ENCODE data around the gene MACROD2. TPM values are rescaled to one million over a fixed set of nuclear protein-coding genes. Genes with fewer than 3 reads are reported as not detected.

The MACROD2 gene
- total RNA-seq, 1 donor from 2014 or later = 0.40 TPM

- no peak for DNase-seq (ENCODE audit: low read depth in 2 of 2)
These were observed 2032.4 kb downstream of the MACROD2 start for GRCh38 chr20:16027686-16028085.

- no peak for DNase-seq (ENCODE audit: low read depth in 2 of 2)
These were observed 2033.6 kb downstream of the MACROD2 start for GRCh38 chr20:16028923-16029322.

GRCh38 chr20:16030253-16030652, 2034.9 kb downstream of the MACROD2 start:
- DNase-seq (ENCODE audit: low read depth in 2 of 2) = no peak

- no peak for DNase-seq (ENCODE audit: low read depth in 2 of 2)
These were observed 2040.3 kb downstream of the MACROD2 start for GRCh38 chr20:16035576-16035975.

GRCh38 chr20:16036331-16036730, 2041.0 kb downstream of the MACROD2 start:
- no peak for DNase-seq (ENCODE audit: low read depth in 2 of 2)

GRCh38 chr20:16040742-16041141, 2045.4 kb downstream of the MACROD2 start:
- no peak for DNase-seq (ENCODE audit: low read depth in 2 of 2)

GRCh38 chr20:16042731-16043130, 2047.4 kb downstream of the MACROD2 start:
- no peak for DNase-seq (ENCODE audit: low read depth in 2 of 2)

GRCh38 chr20:16043931-16044330, 2048.6 kb downstream of the MACROD2 start:
- no peak for DNase-seq (ENCODE audit: low read depth in 2 of 2)

GRCh38 chr20:16048876-16049275, 2053.6 kb downstream of the MACROD2 start:
- DNase-seq (ENCODE audit: low read depth in 2 of 2) = no peak

- DNase-seq (ENCODE audit: low read depth in 2 of 2) = no peak
These were observed 2054.3 kb downstream of the MACROD2 start for GRCh38 chr20:16049529-16050093.

- no peak for DNase-seq (ENCODE audit: low read depth in 2 of 2)
These were observed 2055.1 kb downstream of the MACROD2 start for GRCh38 chr20:16050366-16050765.

GRCh38 chr20:16051968-16052367, 2056.7 kb downstream of the MACROD2 start:
- no peak for DNase-seq (ENCODE audit: low read depth in 2 of 2)

GRCh38 chr20:16052456-16052855, 2057.1 kb downstream of the MACROD2 start:
- DNase-seq (ENCODE audit: low read depth in 2 of 2) = no peak

GRCh38 chr20:16054985-16055384, 2059.7 kb downstream of the MACROD2 start:
- DNase-seq (ENCODE audit: low read depth in 2 of 2) = no peak

GRCh38 chr20:16057651-16058050, 2062.3 kb downstream of the MACROD2 start:
- DNase-seq (ENCODE audit: low read depth in 2 of 2) = no peak

- DNase-seq (ENCODE audit: low read depth in 2 of 2) = no peak
These were observed 2063.0 kb downstream of the MACROD2 start for GRCh38 chr20:16058268-16058667.

GRCh38 chr20:16059841-16060240, 2064.5 kb downstream of the MACROD2 start:
- no peak for DNase-seq (ENCODE audit: low read depth in 2 of 2)

GRCh38 chr20:16061351-16061750, 2066.0 kb downstream of the MACROD2 start:
- DNase-seq (ENCODE audit: low read depth in 2 of 2) = no peak

- DNase-seq (ENCODE audit: low read depth in 2 of 2) = no peak
These were observed 2067.6 kb downstream of the MACROD2 start for GRCh38 chr20:16062661-16063581.

GRCh38 chr20:16063881-16064280, 2068.6 kb downstream of the MACROD2 start:
- DNase-seq (ENCODE audit: low read depth in 2 of 2) = no peak

GRCh38 chr20:16064989-16065707, 2069.8 kb downstream of the MACROD2 start:
- DNase-seq (ENCODE audit: low read depth in 2 of 2) = no peak

GRCh38 chr20:16066571-16066970, 2071.3 kb downstream of the MACROD2 start:
- no peak for DNase-seq (ENCODE audit: low read depth in 2 of 2)

Measured in lung microvascular endothelial cell (primary cell).